Panc1 (cell line): ENCODE data around the gene ZNF23.

ENCODE experiments used
- CTCF ChIP-seq: fragments of 450-650 bp; IDR thresholded peaks from 2 replicates; pipeline ENCODE4 v1.5.1; 2017; ENCODE audit warnings: mild to moderate bottlenecking
- POLR2AphosphoS5 ChIP-seq: IDR thresholded peaks from 2 replicates; pipeline ENCODE4 v1.6.1; 2012; ENCODE audit warnings: mild to moderate bottlenecking, low read depth, low read length, moderate library complexity
- SIN3A ChIP-seq: IDR thresholded peaks from 2 replicates; pipeline ENCODE4 v1.6.1; 2012; ENCODE audit warnings: low read depth, mild to moderate bottlenecking, low read length, moderate library complexity, borderline replicate concordance; ENCODE audit not compliant: insufficient read depth
- TCF7L2 ChIP-seq: IDR thresholded peaks from 2 replicates; pipeline ENCODE4 v1.6.1; 2011; ENCODE audit warnings: mild to moderate bottlenecking, low read depth, low read length, inconsistent platforms

- TF ChIP-seq CTCF (no peak), TCF7L2 (no peak), POLR2AphosphoS5 (no peak), SIN3A (no peak)
Observed at GRCh38 chr16:71453036-71453435, 9.0 kb downstream of the ZNF23 start.
